ENCODE measurements around the gene ACAP1.
"Not testable (repeated sequence)": the region's sequence is repeated elsewhere in the genome, so short reads cannot be mapped to it uniquely, and the experiment has no call there.

The ACAP1 gene

GRCh38 chr17:7357381-7357780 lies 21.1 kb downstream of the ACAP1 start:
- ATAC-seq (replicated peaks) (no peak), DNase-seq (no peak)
- Mint-ChIP-seq H3K36me3 (ENCODE audit: insufficient read depth) (peaks cover 6% of the 10 kb centered on the region), H3K4me3 (no peak overlapping the region), H3K27me3 (peaks cover 10 to 12% of the 10 kb centered on the region in 2 donors), H3K4me1 (ENCODE audit: low read depth in 2 of 2) (peaks cover 26 to 29% of the 10 kb centered on the region in 2 donors), H3K27ac (no peak overlapping the region), H3K9me3 (no peaks in the 10 kb centered on the region)

GRCh38 chr17:7361906-7362305 lies 25.6 kb downstream of the ACAP1 start:
- H3K36me3 Mint-ChIP-seq (ENCODE audit: insufficient read depth), result peaks cover 2% of the 10 kb centered on the region
- H3K9me3 Mint-ChIP-seq, result no peaks in the 10 kb centered on the region
- DNase-seq (no peak), ATAC-seq (replicated peaks) (no peak)
- H3K27ac Mint-ChIP-seq, result no peak overlapping the region
- H3K4me1 Mint-ChIP-seq (ENCODE audit: low read depth in 2 of 2), result no peaks in the 10 kb centered on the region
- peaks cover 10 to 19% of the 10 kb centered on the region in 2 donors for H3K27me3 Mint-ChIP-seq
- no peak overlapping the region for H3K4me3 Mint-ChIP-seq

- Mint-ChIP-seq H3K4me3 (no peak overlapping the region), H3K4me1 (ENCODE audit: low read depth in 2 of 2) (no peaks in the 10 kb centered on the region), H3K36me3 (ENCODE audit: insufficient read depth) (no peaks in the 10 kb centered on the region), H3K9me3 (no peaks in the 10 kb centered on the region), H3K27ac (no peak overlapping the region), H3K27me3 (peaks cover 10 to 19% of the 10 kb centered on the region in 2 donors)
- ATAC-seq (replicated peaks) (no peak), DNase-seq (no peak)
These were observed 27.0 kb downstream of the ACAP1 start for GRCh38 chr17:7363311-7363710.

GRCh38 chr17:7365963-7366362 lies 29.6 kb downstream of the ACAP1 start:
- H3K9me3 Mint-ChIP-seq; ATAC-seq (replicated peaks): not testable (repeated sequence)

GRCh38 chr17:7367083-7367482 lies 30.8 kb downstream of the ACAP1 start:
- DNase-seq, result no peak
- no peak for ATAC-seq (replicated peaks)
- Mint-ChIP-seq H3K4me3 (no peak overlapping the region), H3K9me3 (no peaks in the 10 kb centered on the region), H3K27ac (no peak overlapping the region), H3K36me3 (ENCODE audit: insufficient read depth) (no peaks in the 10 kb centered on the region), H3K4me1 (ENCODE audit: low read depth in 2 of 2) (no peaks in the 10 kb centered on the region), H3K27me3 (peaks cover 7 to 26% of the 10 kb centered on the region in 2 donors)

More at GRCh38 chr17:7365963-7366362, 29.6 kb downstream of the ACAP1 start:
- H3K4me1 Mint-ChIP-seq (ENCODE audit: low read depth in 2 of 2); H3K27ac Mint-ChIP-seq; DNase-seq; H3K4me3 Mint-ChIP-seq; H3K36me3 Mint-ChIP-seq (ENCODE audit: insufficient read depth): not testable (repeated sequence)
- peaks cover 16 to 34% of the 10 kb centered on the region in 2 donors for H3K27me3 Mint-ChIP-seq

- no peak overlapping the region for H3K4me3 Mint-ChIP-seq
- H3K9me3 Mint-ChIP-seq, result no peaks in the 10 kb centered on the region
- ATAC-seq (replicated peaks), result no peak
- H3K27me3 Mint-ChIP-seq, result peaks cover 5 to 21% of the 10 kb centered on the region in 2 donors
- no peak overlapping the region for H3K27ac Mint-ChIP-seq
- no peaks in the 10 kb centered on the region for H3K4me1 Mint-ChIP-seq (ENCODE audit: low read depth in 2 of 2)
- DNase-seq, result no peak
- H3K36me3 Mint-ChIP-seq (ENCODE audit: insufficient read depth), result no peaks in the 10 kb centered on the region
These were observed 31.7 kb downstream of the ACAP1 start for GRCh38 chr17:7367918-7368598.

- ATAC-seq (replicated peaks); DNase-seq; H3K36me3 Mint-ChIP-seq (ENCODE audit: insufficient read depth); H3K4me3 Mint-ChIP-seq; H3K9me3 Mint-ChIP-seq; H3K4me1 Mint-ChIP-seq (ENCODE audit: low read depth in 2 of 2); H3K27ac Mint-ChIP-seq: not testable (repeated sequence)
- H3K27me3 Mint-ChIP-seq, result peaks cover 5 to 21% of the 10 kb centered on the region in 2 donors
These were observed 32.3 kb downstream of the ACAP1 start for GRCh38 chr17:7368599-7368994.

- ATAC-seq (replicated peaks) (no peak), DNase-seq (no peak)
- Mint-ChIP-seq H3K27ac (no peak overlapping the region), H3K4me1 (ENCODE audit: low read depth in 2 of 2) (no peaks in the 10 kb centered on the region), H3K9me3 (no peaks in the 10 kb centered on the region), H3K36me3 (ENCODE audit: insufficient read depth) (peaks cover 2% of the 10 kb centered on the region), H3K27me3 (peaks cover 5 to 21% of the 10 kb centered on the region in 2 donors), H3K4me3 (no peak overlapping the region)
These were observed 33.5 kb downstream of the ACAP1 start for GRCh38 chr17:7369825-7370224.

- no peaks in the 10 kb centered on the region for H3K9me3 Mint-ChIP-seq
- no peak for DNase-seq
- no peak overlapping the region for H3K4me3 Mint-ChIP-seq
- H3K27me3 Mint-ChIP-seq, result peaks cover 5 to 16% of the 10 kb centered on the region in 2 donors
- H3K36me3 Mint-ChIP-seq (ENCODE audit: insufficient read depth), result peaks cover 2% of the 10 kb centered on the region
- H3K27ac Mint-ChIP-seq, result no peak overlapping the region
- H3K4me1 Mint-ChIP-seq (ENCODE audit: low read depth in 2 of 2), result no peaks in the 10 kb centered on the region
- no peak for ATAC-seq (replicated peaks)
These were observed 34.5 kb downstream of the ACAP1 start for GRCh38 chr17:7370853-7371252.

DNA sequence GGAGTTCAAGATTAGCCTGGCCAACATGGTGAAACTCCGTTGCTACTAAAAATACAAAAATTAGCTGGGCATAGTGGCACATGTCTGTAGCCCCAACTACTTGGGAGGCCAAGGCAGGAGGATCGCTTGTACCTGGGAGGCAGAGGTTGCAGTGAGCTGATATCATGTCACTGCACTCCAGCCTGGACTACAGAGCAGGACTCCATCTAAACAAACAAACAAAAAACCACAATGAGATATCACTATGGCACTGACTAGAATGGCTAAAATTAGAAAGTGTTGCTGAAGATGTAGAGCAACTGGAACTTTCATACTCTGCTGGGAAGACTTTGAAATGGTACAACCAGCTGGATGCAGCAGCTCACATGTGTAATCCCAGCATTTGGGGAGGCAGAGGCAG lies 38.0 kb downstream of the ACAP1 start:
- ATAC-seq (replicated peaks), result no peak
- peak overlapping the region in 1 of 2 donors; percentile 20 for H3K27ac Mint-ChIP-seq
- H3K4me1 Mint-ChIP-seq (ENCODE audit: low read depth in 2 of 2), result no peaks in the 10 kb centered on the region
- peaks cover 15 to 26% of the 10 kb centered on the region in 2 donors for H3K27me3 Mint-ChIP-seq
- no peak overlapping the region for H3K4me3 Mint-ChIP-seq
- no peaks in the 10 kb centered on the region for H3K9me3 Mint-ChIP-seq
- DNase-seq, result no peak
- H3K36me3 Mint-ChIP-seq (ENCODE audit: insufficient read depth), result peaks cover 2% of the 10 kb centered on the region

- Mint-ChIP-seq H3K36me3 (ENCODE audit: insufficient read depth) (peaks cover 10% of the 10 kb centered on the region), H3K4me1 (ENCODE audit: low read depth in 2 of 2) (peaks cover 0 to 3% of the 10 kb centered on the region in 2 donors), H3K27ac (no peak overlapping the region), H3K4me3 (no peak overlapping the region), H3K27me3 (peaks cover 41 to 43% of the 10 kb centered on the region in 2 donors), H3K9me3 (no peaks in the 10 kb centered on the region)
- ATAC-seq (replicated peaks) (no peak), DNase-seq (no peak)
These were observed 42.8 kb downstream of the ACAP1 start for GRCh38 chr17:7379134-7379533.

DNA sequence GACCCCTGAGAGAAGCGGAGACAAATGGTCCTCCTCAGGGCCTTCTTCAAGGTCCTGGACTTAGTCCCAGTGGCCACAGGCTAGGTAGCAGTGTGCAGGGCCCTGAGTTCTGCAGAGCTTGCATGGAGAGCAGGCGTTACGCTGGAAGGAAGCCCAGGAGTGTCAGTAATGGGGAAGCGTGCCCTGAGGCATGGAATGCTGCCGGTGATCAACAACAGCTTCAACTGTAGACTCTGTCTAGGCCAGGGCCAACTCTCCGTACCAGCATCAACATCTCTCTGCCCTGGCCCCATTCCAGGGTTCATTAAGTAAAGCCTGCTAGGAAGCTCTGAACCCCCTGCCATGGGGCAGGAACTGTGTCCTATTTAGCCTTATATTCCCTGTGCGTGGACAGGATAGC lies 44.0 kb downstream of the ACAP1 start:
- Mint-ChIP-seq H3K9me3 (no peaks in the 10 kb centered on the region), H3K36me3 (ENCODE audit: insufficient read depth) (peaks cover 8% of the 10 kb centered on the region), H3K4me3 (no peak overlapping the region), H3K4me1 (ENCODE audit: low read depth in 2 of 2) (peaks cover 5 to 7% of the 10 kb centered on the region in 2 donors), H3K27me3 (peaks cover 41 to 43% of the 10 kb centered on the region in 2 donors), H3K27ac (no peak overlapping the region)
- ATAC-seq (replicated peaks), result no peak
- no peak for DNase-seq

DNA sequence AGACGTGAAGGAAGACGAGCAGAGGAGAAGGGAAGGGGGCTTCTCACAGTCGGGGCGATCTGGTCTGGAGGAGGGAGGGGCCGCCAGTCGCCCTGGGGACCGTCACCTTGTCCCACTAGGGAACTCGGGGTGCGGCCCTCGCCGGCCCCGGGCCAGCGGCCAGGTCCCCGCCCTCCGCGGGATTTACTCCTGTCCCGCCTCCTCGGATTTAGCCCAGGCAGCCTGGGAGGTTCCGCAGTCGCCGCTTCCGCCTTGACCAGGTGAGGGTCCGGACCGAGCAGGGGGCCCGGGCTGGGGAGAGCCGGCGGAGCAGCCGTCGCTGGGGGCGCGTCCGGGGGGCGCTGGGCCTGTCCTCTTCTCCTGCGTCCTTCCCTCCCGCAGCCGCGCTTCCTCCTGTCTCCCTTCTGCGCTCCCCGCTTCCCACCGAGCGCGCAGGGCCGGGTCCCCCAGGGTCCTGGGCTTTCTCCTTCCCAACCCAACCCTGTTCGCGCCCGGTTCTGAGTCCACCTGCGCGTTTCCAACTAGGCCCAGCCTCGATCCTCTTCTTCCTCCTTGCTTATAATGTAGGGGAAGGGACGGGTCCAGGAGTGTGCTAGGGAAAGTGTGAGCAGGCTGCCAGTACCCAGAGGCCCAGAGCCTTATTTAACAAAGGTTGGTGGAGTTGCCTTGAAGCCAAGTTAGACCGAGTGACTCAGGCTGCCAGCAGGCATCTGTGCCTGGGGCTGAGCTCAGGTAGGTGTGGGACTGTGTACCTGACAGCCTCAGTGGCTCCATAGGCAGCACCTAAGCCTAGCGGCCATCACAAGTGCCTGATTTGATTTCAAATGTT lies 44.7 kb downstream of the ACAP1 start, which contains the start of gene TNK1:
Gene TNK1 (plus strand): TSS at position 235 of the 829 bp plus-strand sequence. CDS start 1,838 bp downstream, outside the sequence.
- Mint-ChIP-seq H3K4me3 (peak within 1 kb of the TSS in 1 of 2 donors; percentile 65), H3K4me1 (ENCODE audit: low read depth in 2 of 2) (peaks cover 5 to 7% of the 10 kb centered on the region in 2 donors), H3K36me3 (ENCODE audit: insufficient read depth) (peaks cover 8% of the 10 kb centered on the region), H3K27me3 (peaks cover 41 to 43% of the 10 kb centered on the region in 2 donors), H3K27ac (no peak within 1 kb of the TSS), H3K9me3 (no peaks in the 10 kb centered on the region)
- no peak for DNase-seq
- no peak for ATAC-seq (replicated peaks)

- DNase-seq (no peak), ATAC-seq (replicated peaks) (no peak)
- Mint-ChIP-seq H3K9me3 (no peaks in the 10 kb centered on the region), H3K27me3 (peaks cover 29 to 43% of the 10 kb centered on the region in 2 donors), H3K4me3 (peak overlapping the region; percentile 65 to 71), H3K4me1 (ENCODE audit: low read depth in 2 of 2) (peaks cover 5 to 9% of the 10 kb centered on the region in 2 donors), H3K36me3 (ENCODE audit: insufficient read depth) (peaks cover 13% of the 10 kb centered on the region), H3K27ac (no peak overlapping the region)
These were observed 46.6 kb downstream of the ACAP1 start for GRCh38 chr17:7382901-7383300.
